DND-41 (cell line): Measurements from ENCODE around the gene BLTP2.
A peak's percentile ranks its signal among the peaks of the same experiment; 100 is the strongest.

Source experiments
- ATAC-seq: fragments of 200-7000 bp; cut with Tn5 transposase; 3 replicates; pipeline ENCODE4 v1.9.1; 2021; ENCODE audit warnings: low read depth; ENCODE audit not compliant: insufficient read depth
- DNase-seq: peaks from one replicate; pipeline ENCODE4 v3.0.0-alpha.2; 2020
- H2AFZ ChIP-seq: 2 replicates; pipeline ENCODE4 v1.6.0; 2012; ENCODE audit warnings: low read depth, low read length
- H3K27ac ChIP-seq: 2 replicates; pipeline ENCODE4 v1.5.1; 2012; ENCODE audit warnings: low read length, inconsistent platforms
- H3K27me3 ChIP-seq: fragments of 200-600 bp; sonication (generic); 2 replicates; pipeline ENCODE4 v1.6.0; 2012; ENCODE audit warnings: low read length, mild to moderate bottlenecking, inconsistent platforms; ENCODE audit not compliant: insufficient read depth, poor library complexity
- H3K36me3 ChIP-seq: 2 replicates; pipeline ENCODE4 v1.5.1; 2012; ENCODE audit warnings: low read length, inconsistent platforms; ENCODE audit not compliant: insufficient read depth
- H3K4me1 ChIP-seq: 2 replicates; pipeline ENCODE4 v1.5.1; 2012; ENCODE audit warnings: mild to moderate bottlenecking, low read length; ENCODE audit not compliant: insufficient read depth
- H3K4me2 ChIP-seq: 2 replicates; pipeline ENCODE4 v1.6.0; 2012; ENCODE audit warnings: mild to moderate bottlenecking, moderate library complexity, low read length, inconsistent platforms; ENCODE audit not compliant: insufficient read depth
- H3K4me3 ChIP-seq, 2 experiments: fragments of 200-600 bp in 1 of 2; shearing (Covaris generic) in 1 of 2; 2 replicates each; pipeline ENCODE4 v1.5.1; 2012 to 2016; ENCODE audit warnings: inconsistent platforms in 2 of 2, low read length in 2 of 2, mild to moderate bottlenecking in 2 of 2, low read depth in 1 of 2, moderate library complexity in 1 of 2
- H3K79me2 ChIP-seq: 2 replicates; pipeline ENCODE4 v1.6.0; 2012; ENCODE audit warnings: low read length, inconsistent platforms; ENCODE audit not compliant: insufficient read depth
- H3K9ac ChIP-seq: 2 replicates; pipeline ENCODE4 v1.6.0; 2012; ENCODE audit warnings: low read depth, mild to moderate bottlenecking, inconsistent platforms, low read length, moderate library complexity
- H3K9me3 ChIP-seq: 2 replicates; pipeline ENCODE4 v1.5.1; 2012; ENCODE audit warnings: low read length, moderate library complexity, mild to moderate bottlenecking, inconsistent platforms; ENCODE audit not compliant: insufficient read depth, severe bottlenecking
- H4K20me1 ChIP-seq: 2 replicates; pipeline ENCODE4 v1.6.0; 2012; ENCODE audit warnings: low read length; ENCODE audit not compliant: insufficient read depth
- EZH2 ChIP-seq: IDR thresholded peaks from 3 replicates; pipeline ENCODE4 v1.6.1; 2012; ENCODE audit warnings: borderline replicate concordance, low read depth, mild to moderate bottlenecking, moderate library complexity, low read length, inconsistent platforms; ENCODE audit not compliant: severe bottlenecking
- TF ChIP-seq, protein P1 (sequence below): IDR thresholded peaks from 2 replicates; pipeline ENCODE4 v1.5.1; 2012; ENCODE audit warnings: borderline replicate concordance, low read length, moderate library complexity, mild to moderate bottlenecking; ENCODE audit not compliant: poor library complexity, severe bottlenecking; ENCODE audit errors: extremely low read depth

The BLTP2 gene

GRCh38 chr17:28655160-28655559 lies 10.2 kb upstream of the BLTP2 start:
- Histone ChIP-seq H3K27me3 (no peaks in the 10 kb centered on the region), H3K9ac (no peak overlapping the region), H3K4me3 (no peak overlapping the region), H3K9me3 (peaks cover 6% of the 10 kb centered on the region), H2AFZ (no peak overlapping the region), H3K4me2 (no peak overlapping the region), H3K27ac (no peak overlapping the region), H3K4me1 (no peaks in the 10 kb centered on the region; the same call in 1 of the 2 replicates), H3K79me2 (peaks cover 34% of the 10 kb centered on the region), H3K36me3 (peaks cover 59% of the 10 kb centered on the region), H4K20me1 (no peaks in the 10 kb centered on the region)
- DNase-seq (no peak), ATAC-seq (no peak)
- no peak for TF ChIP-seq EZH2
- TF ChIP-seq, protein P1, sequence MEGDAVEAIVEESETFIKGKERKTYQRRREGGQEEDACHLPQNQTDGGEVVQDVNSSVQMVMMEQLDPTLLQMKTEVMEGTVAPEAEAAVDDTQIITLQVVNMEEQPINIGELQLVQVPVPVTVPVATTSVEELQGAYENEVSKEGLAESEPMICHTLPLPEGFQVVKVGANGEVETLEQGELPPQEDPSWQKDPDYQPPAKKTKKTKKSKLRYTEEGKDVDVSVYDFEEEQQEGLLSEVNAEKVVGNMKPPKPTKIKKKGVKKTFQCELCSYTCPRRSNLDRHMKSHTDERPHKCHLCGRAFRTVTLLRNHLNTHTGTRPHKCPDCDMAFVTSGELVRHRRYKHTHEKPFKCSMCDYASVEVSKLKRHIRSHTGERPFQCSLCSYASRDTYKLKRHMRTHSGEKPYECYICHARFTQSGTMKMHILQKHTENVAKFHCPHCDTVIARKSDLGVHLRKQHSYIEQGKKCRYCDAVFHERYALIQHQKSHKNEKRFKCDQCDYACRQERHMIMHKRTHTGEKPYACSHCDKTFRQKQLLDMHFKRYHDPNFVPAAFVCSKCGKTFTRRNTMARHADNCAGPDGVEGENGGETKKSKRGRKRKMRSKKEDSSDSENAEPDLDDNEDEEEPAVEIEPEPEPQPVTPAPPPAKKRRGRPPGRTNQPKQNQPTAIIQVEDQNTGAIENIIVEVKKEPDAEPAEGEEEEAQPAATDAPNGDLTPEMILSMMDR, result no peak

DNA sequence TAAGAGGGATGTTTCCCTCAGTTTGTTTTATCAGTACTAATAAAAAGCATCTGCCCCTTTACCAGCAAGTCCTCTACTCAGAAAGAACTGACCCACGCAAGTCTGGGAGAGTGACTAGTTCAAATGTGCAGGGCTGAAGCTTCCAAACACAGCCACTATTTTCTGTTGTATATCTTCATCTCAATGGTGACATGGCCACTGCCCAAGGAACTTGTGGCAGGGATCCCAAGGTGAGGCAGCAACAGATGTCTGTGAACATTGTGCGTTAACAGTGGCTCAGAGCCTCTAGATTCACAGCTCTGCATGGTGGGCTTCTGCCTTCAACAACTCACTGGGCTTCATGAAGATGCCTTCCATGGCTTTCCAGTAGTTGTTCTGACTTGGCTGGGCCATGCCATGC lies 3.7 kb upstream of the BLTP2 start:
- no peak overlapping the region for H3K9ac ChIP-seq
- H3K27me3 ChIP-seq, result no peaks in the 10 kb centered on the region
- H3K4me2 ChIP-seq, result no peak overlapping the region
- no peak for TF ChIP-seq EZH2
- TF ChIP-seq, protein P1, result no peak
- DNase-seq, result no peak
- H3K27ac ChIP-seq, result no peak overlapping the region
- H3K4me1 ChIP-seq, result peaks cover 30% of the 10 kb centered on the region
- H4K20me1 ChIP-seq, result 0 out of 2 replicates have a peak, but pooled peaks cover 4% of the 10 kb centered on the region
- peaks cover 30% of the 10 kb centered on the region for H3K79me2 ChIP-seq
- peaks cover 27% of the 10 kb centered on the region for H3K36me3 ChIP-seq
- ATAC-seq, result no peak
- no peaks in the 10 kb centered on the region for H3K9me3 ChIP-seq
- no peak overlapping the region for H2AFZ ChIP-seq
- no peak overlapping the region for H3K4me3 ChIP-seq

DNA sequence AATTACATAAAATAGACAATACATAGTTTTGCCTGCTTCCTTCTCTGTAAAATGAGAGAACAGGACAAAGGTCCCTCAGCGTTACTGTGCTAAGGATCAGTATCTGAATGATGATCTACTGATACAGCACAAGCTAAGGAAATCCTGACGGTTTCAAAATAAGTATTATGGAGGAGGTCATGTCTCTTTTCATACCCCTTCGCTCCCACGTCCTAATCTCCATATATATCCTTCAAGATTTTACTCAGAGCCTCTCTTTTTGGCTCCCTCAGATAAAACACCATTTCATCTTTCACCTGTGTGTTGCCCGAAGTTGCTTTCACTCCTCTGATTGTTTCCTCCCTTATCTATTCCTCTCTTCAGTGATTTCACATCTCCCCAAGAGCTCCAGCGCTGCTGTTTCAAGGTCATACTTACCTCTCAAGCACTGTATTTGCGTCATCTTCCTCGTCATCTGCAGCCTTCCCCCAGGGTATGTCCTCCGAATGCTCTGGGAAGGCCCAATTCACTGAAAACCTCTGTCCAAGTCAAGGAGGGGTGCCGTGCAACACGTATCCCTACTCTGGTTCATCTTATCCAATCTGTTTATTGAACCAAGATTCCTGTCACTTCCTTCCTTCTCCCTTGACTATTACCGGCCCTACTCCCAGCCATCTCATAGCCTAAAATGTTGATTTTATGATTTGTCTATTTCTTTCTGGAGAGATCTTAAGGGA lies 1.2 kb upstream of the BLTP2 start:
- Histone ChIP-seq H3K4me2 (peak overlapping the region; percentile 76), H3K9me3 (no peaks in the 10 kb centered on the region), H2AFZ (peak overlapping the region; percentile 83), H3K27me3 (no peaks in the 10 kb centered on the region), H4K20me1 (peaks cover 21% of the 10 kb centered on the region; the same call in 1 of the 2 replicates), H3K27ac (peak overlapping the region; percentile 87), H3K79me2 (peaks cover 44% of the 10 kb centered on the region), H3K9ac (peak overlapping the region; percentile 77), H3K4me3 (peak overlapping the region in 1 of 2 experiments; percentile 86; a peak in 3 of 4 replicates), H3K36me3 (peaks cover 32% of the 10 kb centered on the region), H3K4me1 (peaks cover 47% of the 10 kb centered on the region)
- TF ChIP-seq, protein P1, result no peak
- TF ChIP-seq EZH2, result no peak
- DNase-seq, result no peak
- ATAC-seq, result no peak

DNA sequence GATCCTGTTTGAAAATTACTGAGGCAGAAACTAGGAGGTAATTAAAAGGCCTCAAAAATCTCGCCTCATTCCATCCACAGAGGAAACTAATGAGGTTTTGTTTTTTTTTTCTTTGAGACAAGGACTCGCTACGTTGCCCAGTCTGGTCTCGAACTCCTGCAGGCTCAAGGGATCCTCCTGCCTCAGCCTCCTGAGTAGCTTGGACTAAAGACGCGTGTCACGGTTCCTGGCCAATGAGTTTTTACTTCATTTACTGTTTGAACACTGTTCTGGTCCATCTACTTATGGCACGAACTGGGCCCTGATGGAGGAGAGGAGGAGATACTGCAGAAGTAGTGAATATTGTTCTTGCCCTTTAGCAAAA lies 600 bp upstream of the BLTP2 start:
- Histone ChIP-seq H3K27ac (peak overlapping the region; percentile 87), H3K9me3 (no peaks in the 10 kb centered on the region), H4K20me1 (peaks cover 21% of the 10 kb centered on the region; the same call in 1 of the 2 replicates), H3K4me1 (peaks cover 47% of the 10 kb centered on the region), H3K4me2 (peak overlapping the region; percentile 76), H3K27me3 (no peaks in the 10 kb centered on the region), H3K4me3 (peak overlapping the region; percentile 55 to 86), H3K79me2 (peaks cover 48% of the 10 kb centered on the region), H3K9ac (peak overlapping the region; percentile 77), H3K36me3 (peaks cover 38% of the 10 kb centered on the region), H2AFZ (peak overlapping the region; percentile 83)
- peak; percentile 13 for DNase-seq
- ATAC-seq, result no peak
- TF ChIP-seq, protein P1, result no peak
- no peak for TF ChIP-seq EZH2
